Ishikawa (cell line): ENCODE results near the gene LIX1L.

Experiments
- CEBPB ChIP-seq: IDR thresholded peaks from 2 replicates; pipeline ENCODE4 v1.6.1; 2012
- EGR1 ChIP-seq: IDR thresholded peaks from 2 replicates; pipeline ENCODE4 v1.6.1; 2012
- EP300 ChIP-seq: IDR thresholded peaks from 2 replicates; pipeline ENCODE4 v1.6.1; 2012; ENCODE audit warnings: borderline replicate concordance
- MAX ChIP-seq: IDR thresholded peaks from 2 replicates; pipeline ENCODE4 v1.6.1; 2012
- RAD21 ChIP-seq: IDR thresholded peaks from 2 replicates; pipeline ENCODE4 v1.6.1; 2012; ENCODE audit warnings: low read depth
- TAF1 ChIP-seq: IDR thresholded peaks from 2 replicates; pipeline ENCODE4 v1.6.1; 2012; ENCODE audit warnings: low read depth, mild to moderate bottlenecking
- TEAD4 ChIP-seq: IDR thresholded peaks from 2 replicates; pipeline ENCODE4 v1.6.1; 2012
- USF1 ChIP-seq: IDR thresholded peaks from 2 replicates; pipeline ENCODE4 v1.6.1; 2012
- YY1 ChIP-seq: IDR thresholded peaks from 2 replicates; pipeline ENCODE4 v1.6.1; 2012; ENCODE audit warnings: low read depth

DNA sequence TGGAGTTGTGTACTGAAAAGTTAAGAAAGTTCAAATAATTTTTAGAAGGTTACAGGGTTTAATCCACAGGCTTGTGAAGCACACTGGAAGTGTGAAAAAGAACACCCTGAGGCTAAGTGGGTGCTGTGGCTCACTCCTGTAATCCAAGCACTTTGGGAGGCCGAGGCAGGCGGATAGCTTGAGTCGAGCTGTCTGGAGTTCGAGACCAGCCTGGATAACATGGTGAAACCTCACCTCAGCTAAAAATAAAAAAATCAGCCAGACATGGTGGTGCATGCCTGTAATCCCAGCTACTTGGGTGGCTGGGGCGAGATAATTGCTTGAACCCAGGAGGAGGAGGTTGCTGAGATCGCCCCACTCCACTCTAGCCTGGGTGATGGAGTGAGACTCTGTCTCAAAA is 28.7 kb upstream of the LIX1L start:
- TF ChIP-seq EP300 (no peak), YY1 (no peak), MAX (no peak), TAF1 (no peak), RAD21 (no peak), CEBPB (no peak), USF1 (no peak), TEAD4 (no peak), EGR1 (no peak)
